ENCODE data around the gene RAB33A.

DNA sequence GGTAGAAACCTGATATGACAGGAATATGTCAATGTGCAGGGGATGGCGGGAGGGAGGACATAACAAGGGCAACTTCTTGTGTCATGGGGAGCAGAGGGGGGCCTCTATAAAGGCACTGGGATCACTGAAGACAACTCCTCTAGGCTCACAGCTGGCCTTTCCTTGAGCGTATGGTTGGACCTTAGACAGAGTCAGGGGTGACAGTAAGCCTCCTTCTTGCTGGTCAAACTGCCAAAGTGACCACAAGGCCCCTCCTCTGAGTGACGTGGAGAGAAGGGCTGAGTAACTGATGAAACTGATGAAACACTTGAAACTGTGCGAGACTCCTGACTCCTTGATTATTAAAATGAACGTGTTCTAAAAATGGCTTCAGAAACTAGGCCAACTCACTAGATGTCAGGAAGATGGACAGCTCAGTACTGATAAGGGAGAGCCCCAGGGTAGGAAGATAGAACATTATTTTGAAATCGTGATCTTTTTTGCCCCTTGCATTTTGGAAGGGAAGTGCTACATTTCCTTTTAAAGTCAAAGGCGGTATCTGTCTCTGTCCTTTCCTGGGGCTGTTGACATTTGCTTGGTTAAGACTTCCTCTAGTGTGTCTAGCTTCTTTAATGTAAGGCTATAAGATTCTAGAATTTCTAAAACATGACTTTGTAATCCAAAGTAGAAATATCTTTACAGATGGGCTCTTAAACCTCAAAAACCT is 1.6 kb downstream of the RAB33A start:
- no peak for TF ChIP-seq USF2 (IDR thresholded peaks at IDR 0.05)
- TF ChIP-seq POLR2A (IDR thresholded peaks at IDR 0.05; ENCODE audit: low read length) = no peak
- no peak for TF ChIP-seq CHD2 (IDR thresholded peaks at IDR 0.05; ENCODE audit: low read length, partially characterized antibody)
- TF ChIP-seq KDM5A (IDR thresholded peaks at IDR 0.05) = no peak
